HG03095 (cell line): ENCODE results near the gene CDK5.
A peak's percentile ranks its signal among the peaks of the same experiment; 100 is the strongest.
"Not testable (repeated sequence)": the region's sequence is repeated elsewhere in the genome, so short reads cannot be mapped to it uniquely, and the experiment has no call there.

Source experiments
- ATAC-seq: cut with Tn5 transposase; IDR thresholded peaks from one replicate; pipeline ENCODE4 v1.9.1; 2021; ENCODE audit warnings: moderate library complexity; ENCODE audit not compliant: unreplicated experiment

The CDK5 gene

GRCh38 chr7:151035902-151036301 lies 21.8 kb downstream of the CDK5 start:
- ATAC-seq: no peak

- ATAC-seq: no peak
Measured at GRCh38 chr7:151035026-151035717, 22.5 kb downstream of the CDK5 start.

GRCh38 chr7:151034312-151035025 lies 23.2 kb downstream of the CDK5 start:
- no peak for ATAC-seq

- ATAC-seq: no peak
Measured at GRCh38 chr7:151033864-151034249, 23.8 kb downstream of the CDK5 start.

GRCh38 chr7:151032936-151033863 lies 24.5 kb downstream of the CDK5 start:
- no peak for ATAC-seq

GRCh38 chr7:151031011-151031410 lies 26.7 kb downstream of the CDK5 start:
- no peak for ATAC-seq

GRCh38 chr7:151028948-151029501 lies 28.7 kb downstream of the CDK5 start:
- no peak for ATAC-seq

- ATAC-seq: peak; percentile 95
Measured at GRCh38 chr7:151028131-151028947, 29.4 kb downstream of the CDK5 start, which contains the start of gene ABCB8. Gene ABCB8 (plus strand): TSS chr7:151028450. CDS start chr7:151028516, 66 bp downstream.

GRCh38 chr7:151027728-151028130 lies 30.0 kb downstream of the CDK5 start:
- not testable (repeated sequence) for ATAC-seq

GRCh38 chr7:151026771-151027727 lies 30.6 kb downstream of the CDK5 start:
- ATAC-seq: not testable (repeated sequence)

- no peak for ATAC-seq
Measured at GRCh38 chr7:151025924-151026671, 31.6 kb downstream of the CDK5 start.

GRCh38 chr7:151024435-151025056 lies 33.2 kb downstream of the CDK5 start, which contains the start of gene ATG9B:
Gene ATG9B (minus strand): TSS chr7:151024494. CDS start chr7:151024423, 71 bp downstream.
- ATAC-seq: no peak

- ATAC-seq: no peak
Measured at GRCh38 chr7:151023232-151023631, 34.5 kb downstream of the CDK5 start.

GRCh38 chr7:151020231-151020630 lies 37.5 kb downstream of the CDK5 start:
- no peak for ATAC-seq

GRCh38 chr7:151019130-151019447 lies 38.6 kb downstream of the CDK5 start:
- ATAC-seq: no peak

GRCh38 chr7:151018421-151019129 lies 39.1 kb downstream of the CDK5 start:
- no peak for ATAC-seq

GRCh38 chr7:151017953-151018420 lies 39.7 kb downstream of the CDK5 start:
- ATAC-seq: peak; percentile 60
